Daoy (cell line): ENCODE data around the gene SELENOW. TPM values are rescaled to one million over a fixed set of nuclear protein-coding genes. Genes with fewer than 3 reads are reported as not detected.
"Not testable (repeated sequence)": the region's sequence is repeated elsewhere in the genome, so short reads cannot be mapped to it uniquely, and the experiment has no call there.

Experiments
- DNase-seq: peaks from one replicate; pipeline ENCODE4 v3.0.0-alpha.2; 2015; ENCODE audit warnings: low read depth
- total RNA-seq: library from RNA; depleted of rRNA; stranded (reverse); fragments of >200 nt; shearing (Covaris generic); gene quantifications from 2 replicates; pipeline ENCODE4 v1.2.3, GENCODE V29; 2014

The SELENOW gene
- total RNA-seq, 1 experiment from 2014 or later, result 251 TPM

DNA sequence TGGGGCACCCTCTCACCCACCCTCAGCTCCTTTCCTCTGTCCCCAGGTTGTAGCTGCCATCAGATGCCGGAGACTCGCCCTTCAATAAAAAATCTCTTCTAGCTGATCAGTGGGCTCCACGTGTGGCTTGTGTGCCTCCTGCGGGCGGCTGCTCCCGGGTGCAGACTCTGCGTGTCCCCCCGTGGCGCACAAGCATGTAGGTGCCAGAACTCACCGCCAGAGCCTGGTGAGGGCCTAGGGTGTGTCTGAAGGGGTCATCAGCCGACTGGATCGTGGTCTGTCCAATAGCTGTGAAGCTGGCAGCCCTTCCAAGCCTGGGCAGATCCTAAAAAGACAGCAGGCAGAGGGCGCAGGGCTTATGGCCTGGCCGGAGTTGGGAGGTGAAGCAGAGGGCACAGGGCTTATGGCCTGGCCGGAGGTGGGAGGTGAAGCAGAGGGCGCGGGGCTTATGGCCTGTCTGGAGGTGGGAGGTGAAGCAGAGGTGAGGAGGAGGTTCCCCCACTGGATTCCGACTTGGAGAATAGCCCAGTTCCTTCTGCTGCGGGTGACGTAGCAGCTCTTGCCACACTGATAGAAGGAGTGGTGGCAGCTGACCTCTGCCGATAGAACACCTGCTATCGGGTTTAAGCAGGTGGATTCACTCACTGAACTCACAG, 21.4 kb upstream of the SELENOW start:
- DNase-seq, result no peak

DNA sequence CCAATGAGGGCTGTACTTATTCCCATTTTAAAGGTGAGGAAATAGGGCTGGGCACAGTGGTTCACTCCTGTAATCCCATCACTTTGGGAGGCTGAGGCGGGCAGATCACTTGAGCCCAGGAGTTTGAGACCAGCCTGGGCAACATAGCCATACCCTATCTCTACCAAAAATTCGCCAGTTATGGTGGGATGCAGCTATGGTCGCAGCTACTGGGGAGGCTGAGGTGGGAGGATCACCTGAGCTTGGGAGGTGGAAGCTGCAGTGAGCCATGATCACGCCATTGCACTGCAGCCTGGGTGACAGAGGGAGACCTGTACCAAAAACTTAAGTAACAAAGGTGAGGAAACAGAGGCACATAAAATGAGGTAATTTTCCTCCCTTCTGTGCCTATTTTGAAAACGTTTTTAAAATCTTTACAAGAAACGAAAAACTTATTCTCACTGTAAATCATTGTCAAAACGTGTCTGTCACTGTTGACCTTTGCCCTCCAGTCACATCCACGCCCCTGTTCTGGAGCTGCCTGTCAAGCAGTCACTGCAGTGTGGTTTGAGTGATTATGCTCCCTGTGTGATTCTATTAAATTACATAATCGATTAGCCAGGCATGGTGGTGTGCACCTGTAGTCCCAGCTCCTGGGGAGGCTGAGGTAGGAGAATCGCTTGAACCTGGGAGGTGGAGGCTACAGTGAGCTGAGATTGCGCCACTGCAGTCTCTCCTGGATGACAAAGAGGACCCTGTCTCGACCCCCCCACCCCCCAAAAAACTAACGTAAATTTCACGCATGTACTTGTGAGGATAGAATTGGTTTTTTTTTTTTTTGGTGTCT, 20.7 kb upstream of the SELENOW start:
- DNase-seq, result no peak

DNA sequence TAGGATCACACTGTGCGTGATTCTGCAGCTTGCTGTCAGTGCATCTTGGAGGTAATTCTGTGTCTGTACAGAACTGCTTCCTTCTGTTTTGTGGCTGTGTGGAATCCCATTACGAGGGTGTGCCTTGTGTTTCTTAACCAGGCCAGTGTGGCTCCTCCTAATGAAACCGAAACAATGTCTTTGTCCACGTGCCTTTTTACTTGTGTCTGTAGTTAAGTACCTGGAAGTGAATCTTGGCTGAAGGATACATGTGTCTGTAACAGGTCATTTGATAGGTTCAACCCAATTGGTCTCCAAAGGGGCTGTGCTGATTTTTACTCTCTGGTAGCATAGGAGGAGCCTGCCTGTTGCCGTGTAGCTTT, 20.1 kb upstream of the SELENOW start:
- DNase-seq, result no peak

DNA sequence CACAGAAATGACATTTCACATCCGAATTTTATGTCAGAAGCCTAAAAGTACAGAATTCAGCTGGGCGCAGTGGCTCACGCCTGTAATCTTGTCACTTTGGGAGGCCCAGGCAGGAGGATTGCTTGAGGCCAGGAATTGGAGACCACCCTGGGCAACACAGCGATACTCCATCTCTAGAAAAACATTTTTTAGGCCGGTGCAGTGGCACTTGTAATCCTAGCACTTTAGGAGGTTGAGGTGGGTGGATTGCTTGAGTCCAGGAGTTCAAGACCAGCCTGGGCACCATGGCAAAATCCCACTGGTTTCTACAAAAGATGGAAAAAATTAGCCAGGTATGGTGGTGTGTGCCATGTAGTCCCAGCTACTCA, 17.9 kb upstream of the SELENOW start:
- DNase-seq, result no peak

DNA sequence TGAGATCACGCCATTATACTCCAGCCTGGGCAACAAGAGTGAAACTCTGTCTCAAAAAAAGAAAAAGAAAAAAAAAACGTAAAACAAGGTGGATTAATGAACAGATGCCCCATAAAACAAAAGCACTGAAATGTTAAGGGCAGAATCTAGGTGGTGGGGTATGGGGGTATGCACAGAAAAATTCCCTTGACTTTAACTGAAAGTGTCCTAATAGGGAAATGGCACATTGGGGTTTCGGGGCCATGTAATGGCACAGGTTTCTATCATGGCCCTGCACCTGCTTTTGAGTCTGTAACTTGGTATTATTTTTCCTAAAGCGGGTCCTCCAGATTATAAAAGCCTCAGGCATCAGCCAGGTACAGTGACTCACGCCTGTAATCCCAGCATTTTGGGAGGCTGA, 16.9 kb upstream of the SELENOW start:
- DNase-seq, result no peak

DNA sequence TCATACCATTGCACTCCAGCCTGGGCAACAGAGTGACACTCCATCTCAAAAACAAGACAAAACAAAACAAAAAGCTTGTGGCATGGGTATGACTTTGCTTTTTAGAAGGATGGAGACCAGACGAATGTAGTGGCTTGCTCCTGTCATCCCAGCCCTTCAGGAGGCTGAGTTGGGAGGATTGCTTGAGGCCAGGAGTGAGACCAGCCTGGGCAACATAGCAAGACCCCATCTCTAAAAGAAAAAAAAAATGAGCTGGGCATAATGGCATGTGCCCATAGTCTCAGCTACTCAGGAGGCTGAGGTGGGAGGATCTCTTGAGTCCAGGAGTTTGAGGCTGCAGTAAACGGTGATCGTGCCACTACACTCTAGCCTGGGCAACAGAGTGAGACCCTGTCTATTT, 16.4 kb upstream of the SELENOW start:
- DNase-seq, result no peak

DNA sequence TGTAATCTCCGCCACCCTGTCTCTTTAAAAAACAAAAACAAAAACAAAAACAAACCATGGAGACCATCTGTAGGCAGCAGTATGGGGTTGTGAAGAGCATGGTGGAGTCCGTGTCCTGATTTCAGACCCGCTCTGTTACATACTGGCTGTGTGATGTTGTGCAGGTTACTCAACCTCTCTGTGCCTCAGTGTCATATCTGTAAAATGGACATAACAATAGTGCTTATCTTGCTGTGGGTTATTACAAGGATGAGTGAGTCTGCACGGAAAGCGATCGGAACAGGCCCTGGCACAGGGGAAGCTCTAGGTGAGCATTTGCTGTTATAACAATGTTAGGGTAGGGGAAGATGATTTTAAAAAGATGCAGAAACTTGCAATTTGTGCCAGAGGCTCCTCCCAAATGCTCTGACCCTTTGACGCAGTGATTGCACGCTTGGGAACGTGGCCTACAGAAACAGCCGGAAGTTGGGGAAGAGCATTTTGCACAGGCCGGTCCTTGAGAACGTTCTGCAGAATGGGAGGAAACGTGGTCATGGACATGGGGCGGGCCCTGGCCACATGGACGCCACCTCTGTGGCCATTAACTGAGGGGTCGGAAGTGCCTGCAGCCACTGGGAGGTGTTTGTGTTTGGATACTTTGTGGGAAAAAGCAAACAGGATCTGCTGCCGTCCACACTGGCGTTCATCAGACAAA, 15.7 kb upstream of the SELENOW start:
- no peak for DNase-seq

DNA sequence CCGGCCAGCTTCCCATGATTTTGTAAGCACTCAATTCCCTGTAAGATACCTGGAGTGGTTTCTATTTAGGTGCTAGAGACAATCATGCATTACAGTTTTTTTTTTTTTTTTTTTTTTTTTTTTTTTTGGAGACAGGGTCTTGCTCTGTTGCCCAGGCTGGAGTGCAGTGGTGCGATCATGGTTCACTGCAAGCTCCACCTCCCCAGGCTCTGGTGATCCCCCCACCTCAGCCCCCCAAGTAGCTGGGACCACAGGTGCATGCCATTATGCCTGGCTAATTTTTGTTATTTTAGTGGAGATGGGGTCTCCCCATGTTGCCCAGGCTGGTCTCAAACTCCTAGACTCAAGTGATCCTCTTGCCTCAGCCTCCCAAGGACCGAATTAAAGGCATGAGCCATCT, 13.8 kb upstream of the SELENOW start:
- not testable (repeated sequence) for DNase-seq

DNA sequence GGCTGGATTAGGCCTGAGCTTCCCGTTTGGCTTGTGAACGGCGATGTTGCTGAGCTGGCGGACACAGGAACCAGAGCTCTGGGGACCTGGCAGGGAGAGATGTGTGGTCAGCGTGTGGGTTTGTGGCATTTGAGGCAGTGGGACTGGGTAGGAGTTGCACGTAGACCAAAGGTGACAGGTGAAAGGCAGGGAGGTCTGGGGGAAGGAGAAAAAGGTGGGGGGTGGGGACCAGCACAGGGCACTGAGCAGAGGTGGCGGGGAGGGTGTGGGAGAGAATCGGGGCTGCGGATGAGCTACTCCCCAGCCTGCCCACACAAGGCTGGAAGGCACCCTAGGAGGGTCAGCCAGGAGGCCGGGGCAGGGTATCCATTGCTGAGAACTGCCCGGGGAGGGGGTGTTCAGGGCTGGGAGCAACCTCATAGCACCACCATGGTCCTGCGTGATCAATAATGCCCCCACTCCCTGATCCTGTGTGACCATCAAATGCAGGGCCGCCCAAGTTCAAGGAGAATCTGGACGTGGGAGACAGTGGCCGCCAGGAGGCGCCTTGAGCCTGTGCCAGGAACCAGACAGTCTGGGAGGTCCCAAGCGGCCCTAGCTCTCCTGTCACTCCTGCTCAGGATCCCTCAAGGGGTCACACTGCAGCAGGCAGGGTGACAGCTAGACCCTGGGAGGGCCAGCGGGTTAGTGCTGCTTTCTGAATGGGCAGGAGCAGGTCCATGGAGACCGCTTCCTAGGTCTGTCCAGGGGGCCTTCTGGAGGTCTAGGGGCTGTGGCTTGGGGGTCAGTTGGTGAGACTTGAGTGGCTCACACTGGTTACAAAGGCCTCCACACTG, 12.8 kb upstream of the SELENOW start:
- DNase-seq, result peak; percentile 71

DNA sequence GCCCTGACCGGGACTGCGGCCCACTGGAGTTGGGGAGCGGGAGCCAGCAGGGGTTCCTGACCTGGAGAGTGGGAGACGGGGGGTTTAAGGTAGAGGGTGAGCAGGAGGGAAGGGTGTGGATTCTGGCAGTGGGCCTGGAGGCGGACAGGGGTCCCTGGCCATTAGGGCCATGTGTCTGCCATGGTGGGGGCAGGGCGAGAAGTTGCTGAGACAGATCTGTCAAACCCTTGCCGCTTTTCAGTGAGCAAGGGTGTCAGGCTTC, 12.2 kb upstream of the SELENOW start:
- DNase-seq, result no peak

DNA sequence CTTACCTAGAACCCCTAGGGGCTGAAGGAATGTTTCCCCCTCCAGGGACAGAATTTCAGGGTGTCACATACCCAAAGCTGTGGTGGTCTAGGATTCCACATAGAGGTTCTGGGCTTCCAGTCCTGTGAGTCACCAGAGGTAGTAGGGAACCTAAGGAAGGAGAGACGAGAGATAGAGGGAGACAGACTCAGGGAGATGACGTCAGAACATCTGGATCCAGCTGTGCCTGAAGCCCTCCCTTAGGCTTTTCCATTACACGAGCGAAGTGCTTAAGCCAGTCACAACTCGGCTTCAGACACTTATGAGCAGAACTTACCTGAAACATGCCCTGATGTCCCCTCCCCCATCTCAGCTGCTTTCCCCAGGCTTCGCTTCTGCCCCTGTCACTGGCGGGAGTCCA, 11.8 kb upstream of the SELENOW start:
- DNase-seq, result peak; percentile 41

DNA sequence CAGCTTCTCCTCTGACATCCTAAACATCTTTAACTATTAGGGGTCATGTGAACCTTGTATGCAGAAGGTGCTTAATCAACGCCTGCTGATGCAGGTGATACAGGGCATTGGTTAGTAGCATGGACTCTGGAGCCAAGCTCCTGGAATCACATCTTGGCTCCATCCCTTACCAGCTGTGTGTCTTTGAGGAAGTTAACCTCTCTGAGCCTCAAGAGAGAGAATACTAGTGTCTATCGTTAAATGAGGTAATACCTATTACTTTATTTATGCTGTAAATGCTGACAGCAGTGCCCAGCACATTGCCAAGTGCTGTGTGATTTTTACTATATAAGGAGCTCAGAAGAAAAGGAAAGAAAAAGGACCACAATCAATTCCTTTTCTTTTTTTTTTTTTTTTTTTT, 11.2 kb upstream of the SELENOW start:
- no peak for DNase-seq

DNA sequence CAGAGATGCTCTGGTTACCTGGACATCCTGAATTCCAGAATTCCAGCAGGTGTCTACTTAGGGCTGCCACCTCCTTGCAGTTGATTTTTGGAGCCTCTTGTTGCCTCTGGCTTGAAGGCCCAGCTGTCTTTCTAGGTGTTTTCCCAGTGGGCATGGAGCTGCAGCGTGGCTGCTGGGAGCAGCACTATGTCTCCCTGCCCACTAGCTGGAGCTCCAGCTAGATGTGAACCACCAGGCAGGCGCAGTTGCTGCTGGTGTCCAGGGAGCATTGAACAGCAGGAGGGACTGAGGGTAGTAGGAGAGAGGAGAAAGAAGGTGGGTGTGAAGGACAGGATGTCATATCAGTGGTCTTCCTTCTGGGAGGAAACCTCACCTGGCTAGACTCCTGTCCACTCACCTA, 9.9 kb upstream of the SELENOW start:
- DNase-seq, result no peak

DNA sequence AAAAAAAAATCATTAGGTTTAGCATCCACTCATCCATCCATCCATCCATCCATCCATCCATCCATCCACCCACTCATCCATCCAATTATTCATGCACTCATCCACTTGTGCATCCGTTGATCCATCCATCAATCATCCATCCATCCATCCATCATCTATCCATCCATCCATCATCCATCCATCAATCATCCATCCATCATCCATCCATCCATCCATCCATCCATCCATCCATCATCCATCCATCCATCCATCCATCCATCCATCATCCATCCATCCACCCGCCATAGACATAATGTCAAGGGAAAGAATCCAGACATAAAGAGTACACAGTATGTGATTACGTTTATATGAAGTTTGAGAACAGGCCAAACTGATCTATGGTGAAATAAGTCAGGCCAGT, 9.0 kb upstream of the SELENOW start:
- no peak for DNase-seq

DNA sequence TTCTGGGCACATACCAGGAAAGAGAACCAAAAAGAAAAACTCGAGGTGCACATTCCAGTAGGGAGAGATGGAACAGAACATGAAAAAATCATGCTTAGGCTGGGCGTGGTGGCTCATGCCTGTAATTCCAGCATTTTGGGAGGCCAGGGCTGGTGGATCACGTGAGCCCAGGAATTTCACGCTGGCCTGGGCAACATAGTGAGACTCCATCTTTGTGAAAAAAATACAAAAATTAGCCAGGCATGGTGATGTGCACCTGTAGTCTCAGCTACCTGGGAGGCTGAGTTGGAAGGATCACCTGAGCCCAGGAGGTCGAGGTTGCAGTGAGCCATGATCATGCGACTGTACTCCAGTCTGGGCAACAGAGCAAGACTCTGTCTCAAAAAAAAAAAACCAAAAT, 7.2 kb upstream of the SELENOW start:
- not testable (repeated sequence) for DNase-seq

DNA sequence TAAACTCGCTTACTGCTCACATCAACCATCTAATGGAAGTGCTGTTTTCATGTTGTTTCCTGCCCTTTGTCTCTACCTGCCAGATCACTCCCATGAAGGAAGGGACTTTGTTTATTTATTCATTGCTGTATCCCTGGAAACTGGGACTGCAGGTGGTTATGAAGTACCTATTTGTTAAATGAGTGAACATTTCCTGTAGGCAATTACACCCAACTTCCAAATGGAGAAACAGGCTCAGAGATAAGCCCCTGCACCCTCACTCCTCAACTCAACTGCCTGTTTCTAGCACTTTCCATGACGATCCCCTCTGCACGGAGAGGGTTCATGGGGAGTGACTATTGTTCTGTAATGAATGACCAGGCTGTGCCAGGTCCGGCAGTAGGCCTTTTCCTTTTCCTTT, 1.9 kb upstream of the SELENOW start:
- DNase-seq, result peak; percentile 41

DNA sequence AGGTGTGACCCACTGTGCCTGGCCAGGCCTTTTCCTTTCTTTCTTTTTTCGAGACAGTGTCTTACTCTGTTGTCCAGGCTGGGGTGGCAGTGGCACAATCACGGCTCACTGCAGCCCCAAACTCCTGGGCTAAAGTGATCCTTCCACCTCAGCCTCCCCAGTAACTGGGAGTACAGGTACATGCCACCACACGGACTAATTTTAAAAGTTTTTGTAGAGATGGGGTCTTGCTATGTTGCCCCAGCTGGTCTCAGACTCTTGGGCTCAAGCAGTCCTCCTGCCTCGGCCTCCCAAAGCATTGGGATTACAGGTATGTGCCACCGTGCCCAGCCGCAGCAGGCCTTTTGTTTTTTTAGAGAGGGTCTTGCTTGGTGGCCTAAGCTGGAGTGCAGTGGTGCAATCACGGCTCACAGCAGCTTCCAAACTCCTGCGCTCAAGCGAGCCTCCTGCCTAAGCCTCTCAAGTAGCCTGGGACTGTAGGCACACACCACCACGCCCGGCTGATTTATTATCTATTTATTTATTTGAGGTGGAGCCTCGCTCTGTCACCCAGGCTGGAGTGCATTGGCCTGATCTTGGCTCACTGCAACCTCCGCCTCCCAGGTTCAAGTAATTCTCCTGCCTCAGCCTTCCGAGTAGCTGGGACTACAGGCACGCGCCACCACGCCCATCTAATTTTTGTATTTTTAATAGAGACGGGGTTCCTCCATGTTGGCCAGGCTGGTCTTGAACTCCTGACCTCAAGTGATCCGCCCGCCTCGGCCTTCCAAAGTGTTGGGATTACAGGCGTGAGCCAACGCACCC, 1.1 kb upstream of the SELENOW start:
- DNase-seq, result not testable (repeated sequence)

DNA sequence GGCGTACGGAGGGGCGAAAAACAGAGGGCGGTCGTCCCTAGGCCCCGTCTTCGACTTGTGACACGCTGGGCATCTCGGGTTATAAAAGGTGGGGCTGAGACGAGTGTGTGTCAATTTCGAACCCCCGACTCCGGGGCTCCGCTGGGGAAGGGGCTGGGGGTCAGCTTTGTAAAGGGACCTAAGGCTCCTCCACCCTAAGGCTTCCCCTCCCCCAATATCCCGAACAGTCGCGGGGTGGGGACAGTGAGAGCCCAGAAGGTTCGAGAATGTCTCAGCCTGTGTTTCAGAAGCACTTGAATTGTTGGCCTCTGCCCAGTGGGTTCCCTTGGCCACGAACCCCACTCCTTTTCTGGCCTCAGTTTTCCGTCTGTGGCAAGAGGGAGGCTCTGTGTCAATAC, 450 bp downstream of the SELENOW start:
- DNase-seq, result no peak

DNA sequence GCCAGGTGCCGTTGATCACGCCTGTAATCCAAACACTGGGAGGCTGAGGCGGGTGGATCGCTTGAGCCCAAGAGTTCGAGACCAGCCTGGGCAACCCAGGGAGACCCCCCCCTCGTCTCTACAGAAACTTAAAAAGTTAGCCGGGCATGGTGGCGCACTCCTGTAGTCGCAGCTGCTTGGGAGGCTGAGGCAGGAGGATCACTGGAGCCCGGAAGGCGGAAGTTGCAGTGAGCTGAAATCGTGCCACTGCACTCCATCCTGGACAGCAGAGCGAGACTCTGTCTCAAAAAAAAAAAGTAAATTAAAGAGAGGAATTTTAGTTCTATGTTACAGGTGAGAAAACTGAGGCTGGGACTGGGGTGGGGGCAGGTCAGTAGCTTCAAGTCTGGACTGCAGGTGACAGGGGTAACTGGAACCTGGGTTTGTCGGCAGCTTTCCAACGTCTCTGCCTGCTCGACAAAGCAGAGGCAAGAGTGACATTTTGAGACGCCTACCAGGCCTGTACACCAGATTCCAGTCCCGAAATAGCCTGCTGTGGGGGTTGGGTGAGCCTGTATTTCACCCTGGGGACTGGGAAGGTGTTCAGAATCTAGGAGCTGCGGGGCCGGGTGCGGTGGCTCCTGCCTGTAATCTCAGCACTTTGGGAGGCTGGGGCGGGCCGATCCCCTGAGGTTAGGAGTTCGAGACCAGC, 1.2 kb downstream of the SELENOW start:
- DNase-seq, result no peak

DNA sequence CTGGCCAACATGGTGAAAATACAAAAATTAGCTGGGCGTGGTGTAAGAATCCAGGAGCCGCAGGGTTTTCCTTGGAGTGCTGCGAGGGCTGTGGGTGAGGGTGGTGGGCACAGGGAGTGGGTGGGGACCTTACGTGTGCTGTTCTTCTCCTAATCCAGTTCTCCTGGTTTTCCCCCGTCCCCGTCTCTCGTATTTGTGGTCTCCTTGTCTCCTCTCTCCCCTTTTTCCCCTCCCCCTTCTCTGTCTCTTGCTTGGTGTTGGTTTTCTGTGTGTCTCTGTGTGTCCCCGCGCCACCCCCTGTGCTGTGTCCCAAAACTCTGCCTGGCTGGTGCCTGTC, 1.7 kb downstream of the SELENOW start:
- no peak for DNase-seq

DNA sequence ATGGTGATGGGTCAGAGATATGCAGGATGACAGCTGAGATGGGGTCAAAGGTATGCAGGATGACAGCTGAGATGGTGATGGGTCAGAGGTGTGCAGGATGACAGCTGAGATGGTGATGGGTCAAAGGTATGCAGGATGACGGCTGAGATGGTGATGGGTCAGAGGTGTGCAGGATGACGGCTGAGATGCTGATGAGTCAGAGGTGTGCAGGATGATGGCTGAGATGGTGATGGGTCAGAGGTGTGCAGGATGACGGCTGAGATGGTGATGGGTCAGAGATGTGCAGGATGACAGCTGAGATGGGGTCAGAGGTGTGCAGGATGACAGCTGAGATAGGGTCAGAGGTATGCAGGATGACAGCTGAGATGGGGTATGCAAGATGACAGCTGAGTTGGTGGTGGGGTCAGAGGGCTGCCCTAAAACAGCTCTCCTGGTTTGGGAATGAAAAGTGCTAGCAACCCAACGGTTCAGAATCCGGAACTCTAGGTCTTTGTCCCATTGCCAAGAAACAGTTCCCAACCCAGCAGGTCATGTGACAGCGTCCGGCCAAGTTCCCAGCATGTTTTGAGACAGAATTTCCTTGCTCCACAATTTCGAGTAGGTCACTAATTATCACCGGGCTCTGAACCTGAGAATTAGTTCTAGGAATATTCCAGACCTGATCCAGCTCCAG, 3.2 kb downstream of the SELENOW start:
- no peak for DNase-seq
